Stimulated activated CD4-positive, alpha-beta T cell treated with anti-CD3 and anti-CD28 coated beads, Interleukin-1b, Interleukin-23, amount 100 ng/mL, for 24 hours (primary cell): ENCODE results near the gene KBTBD4.
"Not testable (repeated sequence)": the region's sequence is repeated elsewhere in the genome, so short reads cannot be mapped to it uniquely, and the experiment has no call there.

Source experiments
- DNase-seq, 4 experiments: peaks; one replicate each; pipeline ENCODE4 v3.0.0-alpha.2; 2020; ENCODE audit warnings: low read depth in 4 of 4, low spot score in 1 of 4

Gene KBTBD4

DNA sequence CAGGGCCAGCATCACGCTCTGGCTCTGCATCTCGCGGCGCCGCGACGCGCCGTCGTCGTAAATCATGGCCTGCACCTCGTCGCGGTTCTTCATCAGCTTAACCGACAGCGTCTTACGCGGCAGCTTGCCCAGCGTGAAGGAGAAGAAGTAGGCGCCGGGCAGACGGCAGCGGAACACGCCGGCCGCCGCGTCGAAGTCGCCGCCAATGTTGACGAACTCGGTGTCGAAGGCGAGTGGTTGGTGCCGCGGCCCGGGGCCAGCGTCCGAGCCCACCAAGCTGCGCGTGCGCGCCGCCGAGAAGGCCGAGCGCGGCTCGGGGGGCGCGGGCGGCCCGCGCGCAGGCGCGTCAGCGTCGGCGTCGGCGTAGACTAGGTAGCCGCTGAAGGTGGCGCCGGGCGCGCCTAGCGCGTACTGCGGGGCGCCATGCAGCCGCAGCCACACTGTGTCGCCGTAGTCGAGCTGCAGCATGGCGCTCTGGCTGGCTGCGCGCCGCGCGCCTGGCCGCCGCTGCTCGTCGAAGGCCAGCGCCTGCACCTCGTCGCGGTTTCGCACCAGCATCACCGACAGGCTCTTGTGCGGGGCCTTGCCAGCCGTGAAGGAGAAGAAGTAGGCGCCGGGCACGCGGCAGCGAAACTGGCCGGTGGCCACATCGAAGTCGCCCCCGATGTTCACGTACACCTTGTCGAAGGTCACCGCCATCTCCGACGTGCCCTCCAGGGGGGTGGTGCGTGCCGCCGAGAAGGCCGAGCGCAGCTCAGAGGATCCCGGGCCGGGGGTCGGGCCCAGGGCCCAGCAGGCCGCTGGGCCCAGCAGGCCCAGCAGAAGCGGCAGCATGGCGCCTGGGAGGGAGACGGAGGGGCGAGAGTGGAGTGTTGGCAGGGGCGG, 11.4 kb upstream of the KBTBD4 start:
- no peak for DNase-seq

DNA sequence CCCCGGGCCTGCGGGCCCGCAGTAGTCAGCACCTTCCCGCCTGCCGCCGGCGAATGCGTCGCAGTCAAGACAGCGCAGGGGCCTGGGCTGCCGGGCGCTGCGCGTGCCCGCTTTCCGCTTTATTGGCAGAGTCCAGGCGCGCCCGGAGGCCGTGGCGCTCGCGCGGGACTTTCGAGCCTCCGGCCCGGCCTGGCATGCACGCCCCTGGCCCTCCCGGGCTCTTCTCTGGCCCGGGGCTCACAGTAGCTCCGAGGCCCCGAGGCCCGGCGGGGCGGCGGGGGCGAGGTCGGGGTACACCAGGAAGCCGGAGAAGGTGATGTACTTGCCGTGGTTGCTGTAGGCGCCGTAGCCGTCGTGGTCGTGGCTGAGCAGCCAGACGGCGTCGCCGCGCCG, 10.8 kb upstream of the KBTBD4 start:
- DNase-seq = no peak

DNA sequence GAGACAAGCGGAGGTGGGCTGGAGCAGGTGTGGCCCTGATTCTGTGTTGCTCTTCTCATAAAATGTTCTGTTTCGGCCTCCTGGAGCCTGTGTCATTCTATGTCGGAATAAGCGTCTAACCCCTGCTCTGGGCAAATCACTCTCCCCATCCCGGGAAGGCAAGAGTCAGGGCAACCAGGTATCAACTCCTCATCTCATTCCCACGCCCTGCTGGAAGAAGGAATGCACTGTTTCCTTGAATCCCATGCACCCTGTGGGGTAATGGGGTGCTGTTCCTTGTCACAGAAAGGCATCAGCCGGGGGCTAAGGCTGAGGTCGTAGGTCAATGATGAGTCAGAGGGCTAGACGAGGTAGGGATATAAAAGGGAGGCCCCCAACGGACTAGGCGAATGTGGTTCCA, 10.3 kb upstream of the KBTBD4 start:
- no peak for DNase-seq

DNA sequence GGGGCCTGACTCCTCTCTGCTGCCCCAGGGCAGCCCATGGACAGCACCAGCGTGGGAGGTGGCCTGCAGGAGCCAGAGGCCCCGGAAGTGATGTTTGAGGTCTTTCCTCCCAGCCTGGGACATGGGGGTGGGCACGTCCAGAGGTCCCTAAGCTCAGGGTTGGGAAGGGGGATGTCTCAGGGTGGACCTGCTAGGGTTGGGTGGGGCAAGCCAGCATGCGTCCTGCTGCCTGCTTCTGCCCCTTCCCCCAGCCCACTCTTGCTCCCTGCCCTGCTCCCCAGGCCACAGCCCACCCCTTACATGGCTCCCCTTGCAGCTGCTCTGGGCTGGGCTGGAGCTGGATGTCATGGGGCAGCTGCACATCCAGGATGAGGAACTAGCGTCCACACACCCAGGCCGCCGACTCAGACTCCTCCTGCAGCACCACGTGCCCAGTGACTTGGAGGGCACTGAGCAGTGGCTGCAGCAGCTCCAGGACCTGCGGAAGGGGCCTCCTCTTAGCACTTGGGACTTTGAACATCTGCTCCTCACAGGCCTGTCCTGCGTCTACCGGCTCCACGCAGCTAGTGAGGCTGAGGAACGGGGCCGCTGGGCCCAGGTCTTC, 9.1 kb upstream of the KBTBD4 start:
- no peak for DNase-seq

DNA sequence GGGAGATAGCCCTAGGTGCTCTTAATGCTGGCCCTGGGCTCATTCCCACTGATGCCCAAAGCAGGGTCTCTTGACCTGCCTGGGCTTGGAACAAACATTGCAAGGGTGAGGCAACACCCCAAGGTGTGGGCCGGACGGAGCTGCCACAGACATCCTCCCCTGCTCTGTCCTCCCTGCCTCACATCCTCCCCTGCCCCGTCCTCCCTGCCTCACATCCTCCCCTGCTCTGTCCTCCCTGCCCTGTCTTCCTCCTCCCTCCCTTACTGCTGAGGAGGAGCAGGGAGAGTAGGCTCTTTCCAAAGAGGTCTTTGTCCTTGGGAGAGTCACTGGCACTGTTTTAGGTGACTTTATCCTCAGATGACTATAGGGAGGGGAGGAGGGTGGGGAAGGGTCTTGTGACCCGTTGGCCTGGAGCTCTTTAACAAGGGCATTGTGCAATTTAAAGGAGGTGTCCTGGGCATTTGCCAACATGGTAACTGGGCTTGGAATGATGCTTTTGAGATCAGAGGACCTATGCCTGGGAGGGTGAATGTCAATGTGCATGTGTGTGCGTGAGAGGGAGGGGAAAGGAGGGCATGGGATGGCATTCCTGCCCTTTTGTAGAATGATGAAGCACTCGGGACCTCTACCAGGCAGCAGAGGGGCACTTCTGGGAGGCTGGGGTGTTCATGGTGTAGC, 8.4 kb upstream of the KBTBD4 start:
- DNase-seq = no peak

DNA sequence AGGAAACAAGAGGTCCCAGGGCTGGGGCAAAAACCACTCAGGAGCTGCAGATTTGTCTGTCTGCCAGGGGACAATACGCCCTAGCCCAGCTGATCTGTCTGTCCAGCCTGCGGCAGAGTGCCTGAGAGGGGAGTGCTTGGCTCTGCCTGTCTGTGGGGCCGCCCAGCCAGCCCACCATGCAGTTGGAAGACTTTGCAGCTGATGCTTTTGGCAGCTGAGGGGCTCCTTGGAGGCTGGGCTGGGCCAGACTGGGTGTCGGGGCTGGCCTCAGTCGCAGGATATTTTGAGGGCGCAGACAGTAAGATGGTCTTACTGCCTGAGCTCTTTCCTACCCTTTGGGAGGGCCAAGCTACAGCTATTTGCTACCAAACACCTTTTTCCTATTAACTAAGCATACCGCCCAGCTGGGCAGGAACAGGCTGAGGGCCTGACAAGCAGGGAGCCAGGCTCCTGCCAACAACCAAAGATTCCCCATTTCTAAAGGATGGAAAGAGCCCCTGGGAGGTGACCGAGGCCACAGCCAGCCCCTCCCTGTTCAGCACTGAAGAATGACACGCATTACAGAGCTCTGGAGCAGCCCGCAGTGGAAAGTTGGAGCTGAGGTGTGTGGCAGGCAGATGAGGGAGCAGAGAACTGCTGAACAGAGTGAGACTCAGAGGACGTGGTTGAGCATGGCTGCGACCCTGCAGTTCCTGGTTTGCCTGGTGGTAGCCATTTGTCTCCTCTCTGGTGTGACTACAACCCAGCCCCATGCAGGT, 7.5 kb upstream of the KBTBD4 start, which contains the start of gene FAM180B:
Gene FAM180B, plus strand, starts transcription at position 581 of the 758 bp plus-strand sequence. Its CDS starts 91 bp downstream, at position 672.
- DNase-seq = no peak

DNA sequence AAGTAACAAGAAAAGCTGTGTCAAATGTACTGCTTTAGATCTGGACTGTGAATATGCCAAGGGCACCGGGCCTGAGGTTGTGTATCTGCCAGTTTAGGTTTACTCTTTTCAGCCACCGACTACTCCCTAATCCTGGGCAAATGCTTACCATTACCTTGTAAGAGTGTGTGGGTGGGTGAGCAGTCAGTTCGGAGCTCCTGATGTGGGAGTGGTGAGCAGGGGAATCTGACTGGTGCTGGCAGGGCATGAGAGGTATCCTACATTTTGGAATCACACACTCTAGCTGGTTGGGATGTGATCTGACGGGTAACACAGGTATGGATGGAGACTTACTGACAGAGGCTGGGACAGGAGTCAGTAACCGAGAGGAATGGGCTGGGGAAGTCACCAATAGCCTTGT, 5.1 kb upstream of the KBTBD4 start:
- DNase-seq = no peak

DNA sequence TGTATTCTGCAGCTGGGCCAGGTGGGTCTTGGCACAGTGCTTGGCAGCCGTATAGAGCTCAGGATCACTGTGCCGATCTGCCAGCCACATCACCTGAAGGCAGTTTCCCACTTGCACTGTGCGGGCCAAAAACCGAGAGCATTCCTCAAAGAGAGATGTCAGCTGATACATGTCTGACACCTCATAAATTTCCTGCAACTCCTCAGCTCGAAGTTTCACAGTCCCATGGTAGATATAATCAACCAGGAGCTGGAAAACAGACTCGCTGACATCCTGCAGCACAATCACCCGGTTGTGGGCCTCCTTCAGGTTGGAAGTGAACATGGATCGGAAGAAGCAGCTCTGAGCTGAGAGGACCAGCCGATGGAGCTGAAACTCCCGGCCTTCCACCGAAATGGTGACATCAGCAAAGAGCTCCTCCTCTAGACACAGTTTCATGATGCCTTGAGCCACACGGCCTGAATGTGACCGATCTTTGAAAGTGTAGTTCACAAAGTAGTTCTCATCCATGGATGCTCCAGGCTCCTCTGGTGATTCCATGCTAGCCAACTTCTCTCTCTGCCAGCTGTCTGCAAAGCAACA, 1.2 kb downstream of the KBTBD4 start:
- no peak for DNase-seq

DNA sequence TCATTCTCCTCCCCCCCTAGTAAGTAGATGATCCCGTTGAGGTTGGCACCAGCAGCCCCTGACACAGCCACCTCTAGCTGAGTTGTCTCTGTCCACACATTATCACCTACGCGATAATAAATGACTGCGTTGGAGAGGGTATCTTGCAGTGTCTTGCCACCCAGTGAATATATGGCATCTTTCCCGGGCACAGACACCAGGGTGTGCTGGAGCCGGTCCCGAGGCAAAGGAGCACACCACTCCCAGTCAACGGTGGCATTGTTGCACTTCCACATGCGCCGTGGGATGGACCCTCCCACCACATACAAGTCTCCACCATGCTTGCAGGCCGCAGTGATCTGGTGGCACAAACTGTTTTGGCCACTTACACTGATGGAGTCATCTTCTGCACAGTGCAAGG, 5.4 kb downstream of the KBTBD4 start:
- no peak for DNase-seq

DNA sequence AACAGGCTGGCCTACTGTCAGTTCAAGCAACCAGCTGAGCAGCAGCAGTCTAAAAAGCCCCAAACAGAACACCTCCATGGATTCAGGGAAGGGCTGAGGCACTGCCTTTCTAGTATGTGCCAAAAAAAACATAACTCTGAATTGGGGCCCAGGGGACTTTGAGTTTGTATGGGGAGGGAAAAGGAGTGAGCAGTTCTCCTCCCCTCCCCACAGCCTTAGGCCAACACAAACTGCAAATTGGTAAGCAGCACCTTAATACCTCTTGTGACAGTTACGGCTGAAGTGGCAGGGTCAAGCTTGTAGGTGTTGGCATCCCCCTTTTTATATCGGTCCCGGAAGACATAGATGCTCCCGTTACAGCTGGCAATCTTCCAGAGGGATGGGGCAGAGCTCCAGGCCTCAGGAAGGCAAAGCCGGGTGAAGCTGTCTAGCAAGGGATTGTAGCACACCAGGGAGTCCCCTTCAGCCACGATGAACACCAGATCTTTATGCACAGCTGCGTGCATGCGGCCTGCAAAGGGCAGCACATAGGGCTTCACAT, 6.0 kb downstream of the KBTBD4 start:
- DNase-seq = no peak

DNA sequence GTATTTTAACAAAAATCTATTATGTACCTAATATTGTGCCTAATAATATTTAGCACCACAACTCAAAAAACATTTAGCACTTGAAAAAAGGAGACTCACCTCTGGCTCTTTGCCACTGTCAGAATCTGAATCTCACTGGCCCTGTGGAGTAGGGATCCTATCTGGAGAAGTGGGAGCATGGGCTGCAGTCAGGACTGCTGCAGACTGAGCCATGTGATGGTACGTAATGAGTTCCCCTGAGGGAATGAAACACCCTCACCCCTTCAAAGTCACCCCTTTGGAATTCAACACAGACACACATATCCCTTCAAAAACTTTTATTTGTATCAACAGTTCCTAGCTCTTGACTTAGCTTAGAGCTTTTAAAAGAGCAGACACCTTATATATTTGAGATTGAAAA, 6.9 kb downstream of the KBTBD4 start:
- DNase-seq = no peak

DNA sequence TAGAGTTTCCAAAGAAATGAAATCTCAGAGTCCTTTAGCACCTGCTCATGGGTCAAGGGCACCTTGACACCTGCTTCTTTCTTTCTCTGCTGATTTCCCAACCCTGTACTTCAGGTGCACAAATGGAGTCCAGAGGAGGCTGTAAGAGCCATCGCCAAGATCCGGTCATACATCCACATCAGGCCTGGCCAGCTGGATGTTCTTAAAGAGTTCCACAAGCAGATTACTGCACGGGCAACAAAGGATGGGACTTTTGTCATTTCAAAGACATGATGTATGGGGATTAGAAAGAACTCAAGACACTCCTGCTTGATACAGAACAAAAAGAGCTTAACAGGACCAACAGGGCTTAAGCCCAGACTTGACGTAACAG, 7.4 kb downstream of the KBTBD4 start:
- no peak for DNase-seq

DNA sequence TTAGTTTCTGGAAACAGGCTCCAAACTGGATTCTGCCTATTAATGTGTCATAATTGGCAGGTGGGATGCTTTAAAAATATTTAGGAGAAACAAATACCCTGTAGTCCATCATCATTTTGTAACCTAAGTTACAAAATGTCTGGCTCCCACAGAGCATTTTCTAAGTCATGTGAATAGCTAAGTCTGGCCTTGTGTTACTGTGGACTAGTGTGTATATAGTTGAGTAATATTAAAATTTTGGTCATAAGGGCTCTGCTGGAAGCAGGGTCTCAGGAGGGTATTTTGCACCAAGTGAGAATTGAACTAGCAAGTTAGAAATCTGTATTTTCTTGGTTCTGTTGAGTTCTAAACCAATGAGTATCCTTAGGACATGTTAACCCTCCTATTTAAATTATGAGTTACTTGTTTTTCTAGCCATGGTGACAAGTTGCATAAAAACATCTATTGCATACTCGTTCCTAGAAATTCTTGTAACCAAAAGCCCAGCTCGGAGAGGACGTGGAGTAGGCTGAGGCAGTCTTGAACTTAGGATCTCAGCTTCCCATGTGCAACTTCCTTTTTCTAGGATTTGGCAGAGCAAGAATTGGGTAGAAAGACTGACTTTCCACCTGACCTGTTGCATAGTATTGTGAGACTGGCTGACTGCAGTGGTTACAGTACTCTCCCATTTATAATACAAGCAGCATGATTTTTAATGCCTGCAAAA, 8.0 kb downstream of the KBTBD4 start:
- no peak for DNase-seq

DNA sequence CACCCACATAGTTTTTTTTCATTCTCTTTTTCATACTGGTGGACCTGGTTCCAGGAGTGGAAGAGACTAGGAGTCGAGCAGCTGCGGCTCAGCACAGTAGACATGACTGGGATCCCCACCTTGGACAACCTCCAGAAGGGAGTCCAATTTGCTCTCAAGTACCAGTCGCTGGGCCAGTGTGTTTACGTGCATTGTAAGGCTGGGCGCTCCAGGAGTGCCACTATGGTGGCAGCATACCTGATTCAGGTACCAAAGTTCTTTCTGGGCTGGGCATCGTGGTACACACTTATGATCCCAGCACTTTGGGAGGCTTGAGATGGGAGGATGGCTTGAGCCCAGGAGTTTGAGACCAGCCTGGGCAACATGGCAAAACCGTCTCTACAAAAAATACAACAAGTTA, 9.1 kb downstream of the KBTBD4 start:
- DNase-seq = no peak

DNA sequence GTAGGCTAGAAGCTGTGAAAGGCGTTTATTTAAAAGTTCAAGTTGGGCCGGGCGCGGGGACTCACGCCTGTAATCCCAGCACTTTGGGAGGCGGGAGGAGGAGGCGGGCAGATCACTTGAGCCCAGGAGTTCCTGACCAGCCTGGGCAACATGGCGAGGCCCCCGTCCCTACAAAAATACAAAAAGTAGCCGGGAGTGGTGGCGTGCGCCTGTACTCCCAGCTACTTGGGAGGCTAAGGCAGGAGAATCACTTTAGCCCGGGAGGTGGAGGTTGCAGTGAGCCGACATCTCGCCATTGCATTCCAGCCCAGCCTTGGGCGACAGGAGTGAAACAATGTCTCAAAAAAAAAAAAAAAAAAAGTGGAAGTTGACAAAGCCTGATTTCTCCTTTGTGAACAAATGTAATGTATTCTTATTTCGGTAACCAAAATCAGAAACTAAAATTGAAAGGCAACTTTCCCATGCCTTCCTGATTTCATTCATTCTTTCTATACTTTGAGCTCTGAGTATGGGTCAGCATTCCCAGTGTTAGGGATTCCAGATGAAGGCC, 12.5 kb downstream of the KBTBD4 start:
- peak in 1 of 4 experiments; percentile 7 for DNase-seq

DNA sequence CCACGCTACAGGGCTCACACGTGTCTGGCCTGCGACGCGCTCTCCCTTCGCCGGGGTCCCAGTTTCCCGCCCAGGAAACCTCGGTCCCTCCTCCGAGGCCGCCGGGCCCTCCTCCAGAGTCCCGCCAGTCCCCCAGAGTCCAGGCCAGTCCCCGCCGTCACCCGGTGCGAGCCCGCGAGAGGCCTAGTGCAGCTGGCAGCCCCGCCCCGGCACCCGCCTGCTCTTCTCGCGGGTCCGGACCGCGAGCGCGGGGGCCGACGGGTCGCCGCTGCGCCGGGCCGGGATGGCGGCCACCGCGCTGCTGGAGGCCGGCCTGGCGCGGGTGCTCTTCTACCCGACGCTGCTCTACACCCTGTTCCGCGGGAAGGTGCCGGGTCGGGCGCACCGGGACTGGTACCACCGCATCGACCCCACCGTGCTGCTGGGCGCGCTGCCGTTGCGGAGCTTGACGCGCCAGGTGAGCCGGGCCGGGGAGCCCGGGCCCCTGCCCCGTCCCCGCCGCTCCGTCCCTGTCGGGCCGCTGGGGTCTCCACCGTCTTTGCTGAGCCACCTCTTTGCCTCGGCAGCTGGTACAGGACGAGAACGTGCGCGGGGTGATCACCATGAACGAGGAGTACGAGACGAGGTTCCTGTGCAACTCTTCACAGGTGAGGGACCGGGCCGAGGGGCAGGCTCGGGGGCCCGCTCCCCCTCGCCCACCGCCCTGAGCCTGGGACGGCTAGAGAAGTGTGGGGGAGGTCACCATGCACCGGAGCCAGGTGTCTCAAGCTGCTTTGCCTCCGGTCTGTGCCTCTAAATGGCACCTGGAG, 13.2 kb downstream of the KBTBD4 start, which contains the start of gene PTPMT1:
Gene PTPMT1, plus strand, starts transcription at position 260 of the 809 bp plus-strand sequence. Its CDS starts 24 bp downstream, at position 284.
- DNase-seq = peak in 3 of 4 experiments; percentile 21 to 61 (median 56)

DNA sequence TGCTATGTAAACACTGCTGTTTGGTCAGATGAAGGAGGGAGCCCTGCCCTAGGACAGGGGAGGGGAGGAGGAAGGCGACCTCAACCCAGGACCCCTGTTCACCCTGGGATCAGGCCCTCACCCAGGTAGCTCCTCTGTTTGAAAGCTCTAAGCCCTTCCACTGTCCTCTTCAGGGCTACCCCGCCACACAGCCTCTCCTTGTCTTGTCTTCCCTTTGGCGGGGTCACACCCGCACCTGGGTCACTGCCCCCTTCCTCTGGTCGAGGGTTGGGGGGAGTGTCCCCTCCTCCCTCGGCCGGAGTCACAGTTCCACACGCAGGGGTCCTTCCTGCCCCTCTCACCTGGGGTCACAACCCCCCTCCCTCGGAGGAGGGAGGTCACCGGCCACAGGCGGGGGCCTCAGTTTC, 13.8 kb downstream of the KBTBD4 start:
- no peak for DNase-seq

DNA sequence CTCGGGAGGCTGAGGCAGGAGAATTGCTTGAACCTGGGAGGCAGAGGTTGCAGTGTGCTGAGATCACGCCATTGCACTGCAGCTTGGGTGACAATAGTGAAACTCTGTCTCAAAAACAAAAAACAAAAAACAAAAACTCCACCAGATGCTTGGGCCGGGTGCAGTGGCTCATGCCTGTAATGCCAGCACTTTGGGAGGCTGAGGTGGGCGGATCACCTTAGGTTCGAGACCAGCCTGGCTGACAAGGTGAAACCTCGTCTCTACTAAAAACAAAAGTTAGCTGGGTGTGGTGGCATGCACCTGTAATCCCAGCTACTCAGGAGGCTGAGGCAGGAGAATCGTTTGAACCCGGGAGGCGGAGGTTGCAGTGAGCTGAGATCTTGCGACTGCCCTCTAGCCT, 14.4 kb downstream of the KBTBD4 start:
- not testable (repeated sequence) for DNase-seq

DNA sequence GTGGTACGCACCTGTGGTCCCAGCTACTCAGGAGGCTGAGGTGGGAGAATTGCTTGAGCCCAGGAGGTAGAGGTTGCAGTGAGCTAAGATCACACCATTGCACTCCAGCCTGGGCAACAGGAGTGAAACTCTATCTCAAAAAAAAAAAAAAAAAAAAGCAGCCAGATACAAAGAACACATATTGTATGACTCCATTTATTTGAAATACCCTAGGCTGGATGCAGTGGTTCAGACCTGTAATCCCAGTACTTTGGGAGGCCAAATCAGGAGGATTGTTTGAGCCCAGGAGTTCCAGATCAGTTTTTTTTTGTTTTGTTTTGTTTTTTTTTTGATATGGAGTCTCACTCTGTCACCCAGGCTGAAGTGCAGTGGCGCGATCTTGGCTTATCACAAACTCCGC, 16.4 kb downstream of the KBTBD4 start:
- DNase-seq = not testable (repeated sequence)
